ENCODE measurements around the gene BANP. TPM values are rescaled to one million over a fixed set of nuclear protein-coding genes. Genes with fewer than 3 reads are reported as not detected.

Gene BANP
- total RNA-seq, 1 donor from 2014 or later, result 39.1 TPM

DNA sequence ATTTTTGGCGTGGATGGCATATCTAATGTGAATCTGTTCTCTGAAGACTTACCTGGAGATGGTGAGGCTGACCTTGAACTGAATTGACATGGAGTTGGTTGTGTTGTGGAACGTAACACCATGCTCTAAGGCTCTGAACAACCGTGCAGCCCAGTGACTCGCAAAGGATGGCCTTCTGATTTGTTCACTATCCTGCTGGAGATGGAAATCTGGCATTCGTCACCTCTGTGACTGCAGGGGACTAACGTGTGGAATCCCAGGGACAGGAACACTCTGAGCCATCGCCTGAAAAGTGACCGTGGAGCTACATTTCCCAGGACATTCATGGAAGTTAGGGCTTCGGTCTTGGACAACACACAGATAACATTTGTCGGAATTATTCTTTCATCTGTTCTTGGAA lies 61.1 kb downstream of the BANP start:
- TF ChIP-seq, protein P1, sequence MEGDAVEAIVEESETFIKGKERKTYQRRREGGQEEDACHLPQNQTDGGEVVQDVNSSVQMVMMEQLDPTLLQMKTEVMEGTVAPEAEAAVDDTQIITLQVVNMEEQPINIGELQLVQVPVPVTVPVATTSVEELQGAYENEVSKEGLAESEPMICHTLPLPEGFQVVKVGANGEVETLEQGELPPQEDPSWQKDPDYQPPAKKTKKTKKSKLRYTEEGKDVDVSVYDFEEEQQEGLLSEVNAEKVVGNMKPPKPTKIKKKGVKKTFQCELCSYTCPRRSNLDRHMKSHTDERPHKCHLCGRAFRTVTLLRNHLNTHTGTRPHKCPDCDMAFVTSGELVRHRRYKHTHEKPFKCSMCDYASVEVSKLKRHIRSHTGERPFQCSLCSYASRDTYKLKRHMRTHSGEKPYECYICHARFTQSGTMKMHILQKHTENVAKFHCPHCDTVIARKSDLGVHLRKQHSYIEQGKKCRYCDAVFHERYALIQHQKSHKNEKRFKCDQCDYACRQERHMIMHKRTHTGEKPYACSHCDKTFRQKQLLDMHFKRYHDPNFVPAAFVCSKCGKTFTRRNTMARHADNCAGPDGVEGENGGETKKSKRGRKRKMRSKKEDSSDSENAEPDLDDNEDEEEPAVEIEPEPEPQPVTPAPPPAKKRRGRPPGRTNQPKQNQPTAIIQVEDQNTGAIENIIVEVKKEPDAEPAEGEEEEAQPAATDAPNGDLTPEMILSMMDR (conservative IDR thresholded peaks at IDR 0.05), result no peak
- Mint-ChIP-seq H3K27ac (ENCODE audit: unreplicated experiment) (no peak overlapping the region), H3K27me3 (ENCODE audit: low read depth) (no peaks in the 10 kb centered on the region), H3K36me3 (ENCODE audit: low read depth) (peaks cover 13% of the 10 kb centered on the region), H3K9me3 (no peaks in the 10 kb centered on the region), H3K4me1 (peaks cover 42% of the 10 kb centered on the region), H3K4me3 (no peak overlapping the region)
- DNase-seq (ENCODE audit: low read depth, low spot score), result no peak

DNA sequence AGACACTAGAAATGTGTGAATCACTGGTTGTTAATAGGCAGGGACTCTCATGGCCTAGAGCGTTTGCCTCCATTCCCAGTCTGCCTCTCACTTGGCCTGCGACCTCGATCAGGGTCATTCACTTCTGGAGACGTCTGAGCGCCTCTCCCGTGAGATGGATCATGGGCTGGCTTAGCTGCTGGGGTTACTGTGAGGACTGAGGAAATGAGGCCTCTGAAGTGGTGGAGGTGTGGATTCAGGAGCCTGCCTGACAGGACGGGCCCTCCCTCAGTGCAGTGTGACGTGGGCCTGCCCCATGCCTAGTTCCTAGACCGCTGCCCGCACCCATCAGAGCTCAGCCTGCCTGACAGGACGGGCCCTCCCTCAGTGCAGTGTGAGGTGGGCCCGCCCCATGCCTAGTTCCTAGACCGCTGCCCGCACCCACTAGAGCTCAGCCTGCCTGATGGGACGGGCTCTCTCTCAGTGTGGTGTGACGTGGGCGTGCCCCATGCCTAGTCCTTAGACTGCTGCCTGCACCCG lies 61.9 kb downstream of the BANP start:
- DNase-seq (ENCODE audit: low read depth, low spot score), result no peak
- Mint-ChIP-seq H3K27ac (ENCODE audit: unreplicated experiment) (peak overlapping the region; percentile 35), H3K27me3 (ENCODE audit: low read depth) (no peaks in the 10 kb centered on the region), H3K9me3 (no peaks in the 10 kb centered on the region), H3K36me3 (ENCODE audit: low read depth) (peaks cover 9% of the 10 kb centered on the region), H3K4me3 (no peak overlapping the region), H3K4me1 (peaks cover 34% of the 10 kb centered on the region)
- TF ChIP-seq, protein P1 (conservative IDR thresholded peaks at IDR 0.05), result no peak

DNA sequence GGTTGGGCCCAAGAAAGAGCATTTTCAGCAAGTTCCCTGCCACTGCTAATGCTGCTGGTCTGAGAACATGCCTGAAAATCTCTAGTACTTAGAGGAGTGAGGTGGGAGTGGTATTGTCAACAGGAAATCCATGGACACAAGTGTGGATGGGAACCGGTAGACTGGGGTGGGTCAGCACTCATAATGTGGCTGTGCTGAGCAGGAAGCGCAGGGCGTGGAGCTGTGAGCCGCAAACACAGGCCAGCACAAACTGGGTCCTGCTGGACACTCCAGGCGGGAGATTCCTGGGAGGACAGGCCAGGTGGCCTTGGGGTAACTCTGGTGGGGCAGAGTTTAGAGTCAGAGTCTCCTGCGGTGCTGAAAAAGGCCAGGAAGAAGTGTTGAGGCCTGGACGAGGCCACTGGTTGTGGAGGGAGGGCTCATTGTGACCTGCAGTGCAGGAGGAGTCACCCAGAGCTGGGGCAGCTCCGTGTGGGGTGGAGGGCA lies 62.6 kb downstream of the BANP start:
- DNase-seq (ENCODE audit: low read depth, low spot score), result no peak
- peaks cover 33% of the 10 kb centered on the region for H3K4me1 Mint-ChIP-seq
- no peak overlapping the region for H3K4me3 Mint-ChIP-seq
- H3K36me3 Mint-ChIP-seq (ENCODE audit: low read depth), result peaks cover 8% of the 10 kb centered on the region
- H3K9me3 Mint-ChIP-seq, result no peaks in the 10 kb centered on the region
- no peaks in the 10 kb centered on the region for H3K27me3 Mint-ChIP-seq (ENCODE audit: low read depth)
- TF ChIP-seq, protein P1 (conservative IDR thresholded peaks at IDR 0.05), result no peak
- H3K27ac Mint-ChIP-seq (ENCODE audit: unreplicated experiment), result no peak overlapping the region

DNA sequence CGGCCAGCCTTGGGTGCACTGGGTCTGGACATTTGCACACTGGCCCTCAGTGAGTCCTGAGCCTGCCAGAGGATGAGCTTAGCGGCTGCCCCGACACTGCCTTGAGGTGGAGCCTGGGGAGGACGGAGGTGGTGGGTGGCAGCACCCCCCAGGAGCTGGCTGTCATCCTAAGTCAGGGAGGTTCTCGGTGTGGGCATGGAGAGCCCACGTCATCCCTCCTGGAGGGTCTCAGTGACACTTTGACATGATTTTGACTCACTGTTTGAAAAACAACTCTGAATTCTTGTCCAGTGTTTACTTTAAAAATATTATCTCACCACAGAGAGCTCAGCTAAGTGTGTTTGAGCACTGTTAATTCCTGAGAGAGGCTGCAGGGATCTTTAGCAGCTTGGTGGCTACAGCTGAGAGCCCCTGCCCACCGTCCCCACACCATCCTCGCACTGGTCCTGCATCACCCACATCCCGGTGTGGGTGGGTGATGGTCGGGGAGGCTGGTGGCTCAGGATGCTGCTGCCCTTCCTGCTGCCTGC lies 63.1 kb downstream of the BANP start:
- Mint-ChIP-seq H3K9me3 (no peaks in the 10 kb centered on the region), H3K36me3 (ENCODE audit: low read depth) (peaks cover 6% of the 10 kb centered on the region), H3K4me1 (peaks cover 28% of the 10 kb centered on the region), H3K4me3 (no peak overlapping the region), H3K27me3 (ENCODE audit: low read depth) (no peaks in the 10 kb centered on the region), H3K27ac (ENCODE audit: unreplicated experiment) (no peak overlapping the region)
- TF ChIP-seq, protein P1 (conservative IDR thresholded peaks at IDR 0.05), result no peak
- no peak for DNase-seq (ENCODE audit: low read depth, low spot score)

DNA sequence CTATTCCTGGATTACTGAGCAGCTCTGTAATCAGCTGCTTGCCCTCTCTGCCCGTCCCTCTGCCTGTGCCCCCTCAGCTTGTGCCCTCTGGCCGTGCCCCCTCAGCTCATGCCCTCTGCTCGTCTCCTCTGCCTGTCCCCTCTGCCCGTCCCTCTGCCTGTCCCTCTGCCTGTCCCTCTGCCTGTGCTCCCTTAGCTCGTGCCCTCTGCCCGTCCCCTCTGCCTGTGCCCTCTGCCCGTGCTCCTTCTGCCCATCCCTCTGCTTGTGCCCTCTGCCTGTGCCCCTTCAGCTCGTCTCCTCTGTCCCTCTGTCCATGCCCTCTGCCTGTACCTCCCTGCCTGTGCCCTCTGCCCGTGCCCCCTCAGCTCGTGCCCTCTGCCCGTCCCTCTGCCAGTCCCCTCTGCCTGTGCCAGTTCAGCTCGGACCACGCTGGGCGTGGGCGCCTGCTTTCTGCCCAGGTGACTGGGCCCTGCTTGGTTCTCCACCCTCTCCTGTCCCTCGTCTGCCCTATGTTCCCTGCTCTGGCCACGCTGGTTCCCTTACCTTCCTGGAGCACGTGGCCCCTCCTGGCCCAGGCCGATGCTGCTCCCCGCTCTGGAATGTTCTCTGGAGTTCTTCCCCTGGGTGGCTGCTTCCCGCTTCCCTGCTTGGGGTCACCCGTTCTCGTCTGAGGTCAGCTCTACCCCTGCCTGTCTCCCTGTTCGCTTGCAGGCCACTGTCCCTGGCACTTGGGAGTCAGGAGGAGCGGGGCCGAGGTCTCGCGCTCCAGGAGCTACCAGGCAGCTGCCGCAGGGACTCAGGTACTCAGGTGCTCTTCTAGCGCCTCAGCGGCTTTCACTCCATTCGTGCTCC lies 63.9 kb downstream of the BANP start:
- Mint-ChIP-seq H3K4me1 (peaks cover 19% of the 10 kb centered on the region), H3K9me3 (no peaks in the 10 kb centered on the region), H3K27me3 (ENCODE audit: low read depth) (no peaks in the 10 kb centered on the region), H3K36me3 (ENCODE audit: low read depth) (peaks cover 3% of the 10 kb centered on the region), H3K27ac (ENCODE audit: unreplicated experiment) (no peak overlapping the region), H3K4me3 (no peak overlapping the region)
- DNase-seq (ENCODE audit: low read depth, low spot score), result no peak
- TF ChIP-seq, protein P1 (conservative IDR thresholded peaks at IDR 0.05), result no peak
